Skin epidermis (tissue), 12 donors: Measurements from ENCODE around the gene KCTD1.

Experiments
- H3K27ac ChIP-seq, 21 experiments: fragments of 200-600 bp; sonication (generic) in 11 of 21; one replicate each; pipeline ENCODE4 v1.5.0; 2020; ENCODE audit warnings: mild to moderate bottlenecking in 3 of 21, inconsistent platforms in 2 of 21, moderate library complexity in 2 of 21
- H3K4me3 ChIP-seq, 7 experiments: fragments of 200-600 bp; sonication (generic) in 2 of 7; one replicate each; pipeline ENCODE4 v1.5.0; 2020; ENCODE audit warnings: inconsistent platforms in 2 of 7, mild to moderate bottlenecking in 2 of 7, moderate library complexity in 1 of 7

Gene KCTD1

GRCh38 chr18:26489881-26490280 lies 58.5 kb downstream of the KCTD1 start:
- Histone ChIP-seq H3K4me3 (no peak overlapping the region), H3K27ac (no peak overlapping the region)

DNA sequence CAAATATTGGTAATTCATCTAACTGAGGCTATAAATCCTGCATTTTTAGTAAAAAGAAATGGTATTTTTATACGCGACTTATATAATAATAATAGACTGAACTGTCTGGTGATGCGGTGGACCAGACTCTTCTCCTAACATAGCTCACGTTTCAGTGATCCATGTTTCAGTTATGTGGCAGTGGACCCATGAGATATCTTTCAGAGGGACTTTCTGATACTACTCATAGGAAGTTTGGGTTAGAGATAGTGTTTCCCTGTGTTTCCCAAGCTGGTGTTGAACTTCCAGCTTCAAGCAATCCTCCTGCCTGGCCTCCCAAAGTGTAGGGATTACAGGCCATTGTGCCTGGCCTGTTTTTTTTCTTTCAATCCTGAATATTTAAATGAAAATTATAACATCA lies 59.2 kb downstream of the KCTD1 start:
- no peak overlapping the region for H3K4me3 ChIP-seq
- peak overlapping the region in 1 of 21 experiments; percentile 32 for H3K27ac ChIP-seq

- H3K27ac ChIP-seq: peak overlapping the region in 5 of 21 experiments; percentile 6 to 39 (median 15)
- H3K4me3 ChIP-seq: no peak overlapping the region
Measured at GRCh38 chr18:26488417-26489009, 59.8 kb downstream of the KCTD1 start.

DNA sequence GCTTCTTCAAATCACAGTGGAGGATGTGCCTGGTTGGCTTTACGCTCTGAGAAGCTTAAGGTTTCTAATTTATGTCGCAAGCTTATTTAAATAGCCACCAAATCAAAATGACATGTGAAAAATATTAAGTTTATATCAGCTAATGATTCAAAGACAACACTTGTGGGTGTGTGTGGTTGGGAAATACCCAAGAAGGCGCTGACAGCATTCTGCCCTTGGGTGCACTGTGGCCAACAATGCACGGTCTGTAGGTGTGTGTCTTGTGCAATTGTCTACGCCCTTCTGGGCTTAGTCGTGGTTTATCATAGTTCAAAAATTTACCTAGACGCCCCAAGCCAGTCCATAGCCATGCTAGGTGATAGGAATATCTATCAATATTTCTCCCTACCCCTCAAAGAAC lies 60.9 kb downstream of the KCTD1 start:
- H3K4me3 ChIP-seq: no peak overlapping the region
- H3K27ac ChIP-seq: peak overlapping the region in 5 of 21 experiments; percentile 2 to 62 (median 32)

DNA sequence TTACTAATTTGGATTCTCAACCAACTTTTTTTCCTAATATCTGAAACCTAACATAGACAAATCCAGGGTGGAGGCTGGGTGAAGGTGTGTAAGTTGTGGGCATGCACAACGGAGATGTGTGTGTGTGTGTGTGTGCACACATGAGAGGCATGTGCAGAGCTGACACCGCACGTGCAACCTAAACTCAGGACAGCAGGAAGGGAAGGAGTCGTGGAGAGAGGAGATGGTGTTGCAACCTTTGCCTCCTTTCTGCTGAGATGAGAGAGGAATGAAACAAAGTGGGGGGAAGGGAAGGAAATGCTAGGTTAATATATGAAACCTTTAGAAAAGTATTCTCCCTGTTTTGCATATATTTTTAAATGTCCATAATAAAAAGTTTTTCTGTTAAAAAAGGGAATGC lies 64.7 kb downstream of the KCTD1 start:
- Histone ChIP-seq H3K27ac (no peak overlapping the region), H3K4me3 (no peak overlapping the region)

- Histone ChIP-seq H3K4me3 (no peak overlapping the region), H3K27ac (no peak overlapping the region)
Measured at GRCh38 chr18:26482569-26482968, 65.8 kb downstream of the KCTD1 start.

GRCh38 chr18:26480897-26481795 lies 67.2 kb downstream of the KCTD1 start:
- Histone ChIP-seq H3K27ac (peak overlapping the region in 4 of 21 experiments; percentile 16 to 48 (median 24)), H3K4me3 (no peak overlapping the region)

DNA sequence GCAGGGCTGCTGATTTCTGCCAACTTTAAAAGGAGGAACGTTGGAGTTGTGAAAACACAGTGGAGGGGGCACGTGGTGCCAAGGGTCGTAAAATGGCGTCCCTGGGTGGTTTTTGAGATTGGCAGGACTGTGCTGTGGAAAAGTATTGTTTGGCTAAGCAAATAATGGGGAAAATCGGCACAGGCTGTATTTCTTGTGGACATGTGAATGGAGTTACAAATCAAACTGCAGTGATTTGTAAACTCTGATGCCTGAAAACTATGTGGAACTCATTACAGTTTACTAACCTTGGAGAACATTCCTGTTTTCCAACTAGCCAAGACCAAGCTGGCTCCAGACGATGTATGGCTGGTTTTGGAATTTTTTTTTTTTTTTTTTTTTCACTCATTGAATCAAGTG lies 68.7 kb downstream of the KCTD1 start:
- H3K27ac ChIP-seq: peak overlapping the region in 7 of 21 experiments; percentile 10 to 51 (median 33)

GRCh38 chr18:26479065-26479680 lies 69.2 kb downstream of the KCTD1 start:
- peak overlapping the region in 7 of 21 experiments; percentile 10 to 51 (median 33) for H3K27ac ChIP-seq
- H3K4me3 ChIP-seq: no peak overlapping the region

More for the DNA sequence above, 68.7 kb downstream of the KCTD1 start:
- H3K4me3 ChIP-seq: no peak overlapping the region

GRCh38 chr18:26477828-26478466 lies 70.4 kb downstream of the KCTD1 start:
- H3K27ac ChIP-seq: no peak overlapping the region
- H3K4me3 ChIP-seq: no peak overlapping the region

GRCh38 chr18:26476697-26477096 lies 71.7 kb downstream of the KCTD1 start:
- H3K27ac ChIP-seq: no peak overlapping the region
- no peak overlapping the region for H3K4me3 ChIP-seq

GRCh38 chr18:26474542-26474941 lies 73.8 kb downstream of the KCTD1 start:
- Histone ChIP-seq H3K4me3 (no peak overlapping the region), H3K27ac (no peak overlapping the region)

- Histone ChIP-seq H3K27ac (no peak overlapping the region), H3K4me3 (no peak overlapping the region)
Measured at GRCh38 chr18:26473672-26474071, 74.7 kb downstream of the KCTD1 start.

GRCh38 chr18:26471826-26472225 lies 76.5 kb downstream of the KCTD1 start:
- Histone ChIP-seq H3K4me3 (no peak overlapping the region), H3K27ac (no peak overlapping the region)

DNA sequence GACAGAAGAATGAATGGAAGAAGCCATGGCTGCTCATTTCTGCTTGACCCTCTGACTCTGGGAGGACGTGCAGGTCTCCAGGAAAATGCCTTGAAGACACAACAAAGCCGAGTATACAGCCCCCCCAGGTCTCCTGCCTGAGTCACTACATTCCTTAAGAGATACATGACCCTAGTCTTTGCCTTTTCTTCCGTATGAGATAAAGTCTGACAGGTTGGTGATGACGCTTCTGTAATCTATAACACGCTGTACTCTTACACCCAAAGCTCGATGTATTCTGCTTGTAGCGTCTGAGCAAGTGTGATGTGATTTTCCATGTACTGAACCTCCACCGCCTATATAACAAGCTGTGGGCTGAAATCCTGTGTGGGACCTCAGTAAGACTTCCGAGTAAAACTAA lies 77.3 kb downstream of the KCTD1 start:
- H3K27ac ChIP-seq: no peak overlapping the region

DNA sequence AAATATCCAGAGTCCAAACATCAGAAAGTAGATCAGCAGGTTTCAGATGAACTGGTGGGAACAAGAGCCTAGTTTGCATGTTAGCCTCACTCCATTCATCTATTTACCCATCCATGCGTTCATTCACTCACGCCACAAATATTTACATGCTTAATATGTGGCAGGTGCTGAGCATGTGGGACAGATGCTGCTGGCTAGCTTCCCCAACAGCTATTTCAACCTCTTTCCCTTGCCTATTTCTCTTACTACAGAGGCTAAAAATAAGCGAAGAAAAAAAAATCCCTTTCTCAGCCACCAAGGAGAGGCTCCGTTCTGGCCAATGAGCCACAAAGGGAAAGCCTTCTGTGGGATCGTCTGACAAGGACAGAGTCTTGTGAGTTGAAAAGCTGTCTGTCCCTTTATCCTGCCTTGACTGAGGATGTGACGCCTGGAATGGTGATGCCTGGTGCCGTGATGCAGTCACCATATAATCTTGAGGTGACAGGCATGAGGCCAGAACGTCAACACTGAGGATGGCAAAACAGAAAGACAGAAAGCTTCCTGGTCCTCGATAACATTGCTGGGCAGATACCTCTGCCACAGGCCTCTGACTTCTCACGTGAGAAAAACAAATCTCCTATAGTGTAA lies 78.2 kb downstream of the KCTD1 start:
- no peak overlapping the region for H3K27ac ChIP-seq
- no peak overlapping the region for H3K4me3 ChIP-seq

More for the DNA sequence above, 77.3 kb downstream of the KCTD1 start:
- H3K4me3 ChIP-seq: no peak overlapping the region

DNA sequence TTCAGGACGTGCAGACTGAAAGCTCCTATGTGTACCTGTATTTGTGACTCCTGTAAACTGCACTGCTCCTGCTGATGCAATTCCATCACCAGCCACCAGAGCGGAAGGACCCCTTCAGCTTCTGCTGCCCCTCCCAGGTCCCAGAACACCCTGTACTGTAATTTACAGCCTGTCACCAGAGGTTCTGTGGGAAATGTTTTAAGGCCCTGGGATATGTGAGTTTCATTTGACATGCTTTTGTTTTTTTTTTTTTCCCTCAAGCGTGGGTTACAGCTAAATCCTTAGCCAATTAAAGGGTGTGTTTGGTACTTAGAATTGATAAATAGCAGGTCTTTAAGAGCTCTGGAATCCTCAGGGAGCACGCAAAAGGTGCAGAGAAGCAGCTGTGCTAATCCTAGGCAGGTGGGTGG lies 79.4 kb downstream of the KCTD1 start:
- H3K4me3 ChIP-seq: no peak overlapping the region
- H3K27ac ChIP-seq: no peak overlapping the region

DNA sequence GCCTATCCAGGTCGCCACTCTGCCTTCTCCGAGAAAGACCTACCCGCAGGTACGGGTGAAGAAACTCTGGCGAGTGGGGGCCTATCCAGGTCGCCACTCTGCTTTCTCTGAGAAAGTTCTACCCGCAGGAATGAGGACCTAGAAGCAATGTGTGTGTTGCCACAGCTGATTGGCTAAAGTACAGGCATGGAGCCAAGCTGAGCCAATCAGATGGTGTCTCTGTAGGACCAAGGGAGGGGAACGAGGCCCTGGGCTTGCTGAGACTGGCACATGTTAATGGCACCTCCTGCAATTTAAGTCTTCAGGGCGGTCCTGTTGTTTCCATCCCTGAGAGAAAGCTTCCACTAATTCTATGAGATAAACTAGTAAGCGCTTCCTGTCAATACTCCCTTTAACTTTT lies 82.3 kb downstream of the KCTD1 start:
- Histone ChIP-seq H3K27ac (no peak overlapping the region), H3K4me3 (no peak overlapping the region)

- H3K27ac ChIP-seq: no peak overlapping the region
Measured at GRCh38 chr18:26465431-26465830, 82.9 kb downstream of the KCTD1 start.

More at GRCh38 chr18:26465431-26465830, 82.9 kb downstream of the KCTD1 start:
- H3K4me3 ChIP-seq: no peak overlapping the region
